ENCODE results near the gene CCR8. TPM values are rescaled to one million over a fixed set of nuclear protein-coding genes. Genes with fewer than 3 reads are reported as not detected.
A peak's percentile ranks its signal among the peaks of the same experiment; 100 is the strongest.
"Not testable (repeated sequence)": the region's sequence is repeated elsewhere in the genome, so short reads cannot be mapped to it uniquely, and the experiment has no call there.

CCR8 gene
- total RNA-seq, 1 donor from 2014 or later: not detected

- no peaks in the 10 kb centered on the region for H3K36me3 Mint-ChIP-seq
- H3K27ac Mint-ChIP-seq: peak overlapping the region; percentile 35
- peaks cover 5% of the 10 kb centered on the region for H3K9me3 Mint-ChIP-seq
These were observed 32.7 kb downstream of the CCR8 start for GRCh38 chr3:39362192-39362591.

GRCh38 chr3:39362812-39363211 lies 33.3 kb downstream of the CCR8 start:
- H3K27me3 Mint-ChIP-seq: peaks cover 3% of the 10 kb centered on the region
- no peak for TF ChIP-seq CTCF (conservative IDR thresholded peaks at IDR 0.05)
- H3K4me1 Mint-ChIP-seq (ENCODE audit: unreplicated experiment): peaks cover 7% of the 10 kb centered on the region
- H3K9me3 Mint-ChIP-seq: peaks cover 5% of the 10 kb centered on the region
- peak overlapping the region; percentile 24 for H3K4me3 Mint-ChIP-seq
- H3K36me3 Mint-ChIP-seq: no peaks in the 10 kb centered on the region
- no peak for DNase-seq (ENCODE audit: extremely low spot score, unreplicated experiment)
- H3K27ac Mint-ChIP-seq: peak overlapping the region; percentile 12

More at GRCh38 chr3:39362192-39362591, 32.7 kb downstream of the CCR8 start:
- H3K4me1 Mint-ChIP-seq (ENCODE audit: unreplicated experiment): peaks cover 7% of the 10 kb centered on the region
- H3K27me3 Mint-ChIP-seq: peaks cover 3% of the 10 kb centered on the region
- peak overlapping the region; percentile 24 for H3K4me3 Mint-ChIP-seq
- TF ChIP-seq CTCF (conservative IDR thresholded peaks at IDR 0.05): no peak
- no peak for DNase-seq (ENCODE audit: extremely low spot score, unreplicated experiment)

GRCh38 chr3:39370450-39370849 lies 40.9 kb downstream of the CCR8 start:
- not testable (repeated sequence) for H3K4me1 Mint-ChIP-seq (ENCODE audit: unreplicated experiment); H3K27me3 Mint-ChIP-seq; H3K4me3 Mint-ChIP-seq; H3K36me3 Mint-ChIP-seq; H3K27ac Mint-ChIP-seq; H3K9me3 Mint-ChIP-seq; DNase-seq (ENCODE audit: extremely low spot score, unreplicated experiment)

GRCh38 chr3:39372833-39373232 lies 43.3 kb downstream of the CCR8 start:
- H3K27me3 Mint-ChIP-seq: peaks cover 13% of the 10 kb centered on the region
- no peaks in the 10 kb centered on the region for H3K36me3 Mint-ChIP-seq
- no peak for DNase-seq (ENCODE audit: extremely low spot score, unreplicated experiment)
- no peak overlapping the region for H3K27ac Mint-ChIP-seq
- no peak overlapping the region for H3K4me3 Mint-ChIP-seq
- H3K4me1 Mint-ChIP-seq (ENCODE audit: unreplicated experiment): no peaks in the 10 kb centered on the region
- peaks cover 6% of the 10 kb centered on the region for H3K9me3 Mint-ChIP-seq
- no peak for TF ChIP-seq CTCF (conservative IDR thresholded peaks at IDR 0.05)

- Mint-ChIP-seq H3K4me3 (no peak overlapping the region), H3K36me3 (peaks cover 4% of the 10 kb centered on the region), H3K27ac (no peak overlapping the region), H3K4me1 (ENCODE audit: unreplicated experiment) (peaks cover 5% of the 10 kb centered on the region), H3K9me3 (no peaks in the 10 kb centered on the region), H3K27me3 (peaks cover 10% of the 10 kb centered on the region)
- no peak for DNase-seq (ENCODE audit: extremely low spot score, unreplicated experiment)
- TF ChIP-seq CTCF (conservative IDR thresholded peaks at IDR 0.05): no peak
These were observed 47.6 kb downstream of the CCR8 start for GRCh38 chr3:39376959-39377634.

- Mint-ChIP-seq H3K9me3 (no peaks in the 10 kb centered on the region), H3K4me1 (ENCODE audit: unreplicated experiment) (peaks cover 11% of the 10 kb centered on the region), H3K4me3 (no peak overlapping the region), H3K27me3 (peaks cover 10% of the 10 kb centered on the region), H3K27ac (peak overlapping the region; percentile 17), H3K36me3 (peaks cover 4% of the 10 kb centered on the region)
- peak; percentile 76 for TF ChIP-seq CTCF (conservative IDR thresholded peaks at IDR 0.05)
- no peak for DNase-seq (ENCODE audit: extremely low spot score, unreplicated experiment)
These were observed 48.6 kb downstream of the CCR8 start for GRCh38 chr3:39378088-39378487.
